RPMI7951 (cell line): ENCODE data around the gene FKBP14. TPM values are rescaled to one million over a fixed set of nuclear protein-coding genes. Genes with fewer than 3 reads are reported as not detected.

Source experiments
- DNase-seq: peaks from one replicate; pipeline ENCODE4 v3.0.0-alpha.2; 2012; ENCODE audit warnings: low read depth
- total RNA-seq: library from RNA; depleted of rRNA; stranded (reverse); fragments of >200 nt; shearing (Covaris generic); gene quantifications from 2 replicates; pipeline ENCODE4 v1.2.3, GENCODE V29; 2014

Gene FKBP14
- total RNA-seq, 1 experiment from 2014 or later, result 38.8 TPM

- DNase-seq, result no peak
Measured at GRCh38 chr7:30034501-30034900, 8.0 kb upstream of the FKBP14 start.

GRCh38 chr7:30032310-30033125, 6.0 kb upstream of the FKBP14 start:
- DNase-seq, result peak; percentile 69

GRCh38 chr7:30029696-30030095, 3.2 kb upstream of the FKBP14 start:
- DNase-seq, result peak; percentile 39

- DNase-seq, result peak; percentile 68
Measured at GRCh38 chr7:30028749-30029635, 2.5 kb upstream of the FKBP14 start.

GRCh38 chr7:30028216-30028748, 1.8 kb upstream of the FKBP14 start, which contains the start of gene PLEKHA8:
Gene PLEKHA8 (plus strand): TSS chr7:30028412. CDS start chr7:30028763, 351 bp downstream.
- peak; percentile 87 for DNase-seq

GRCh38 chr7:30027740-30028215, 1.3 kb upstream of the FKBP14 start:
- DNase-seq, result no peak

- DNase-seq, result peak; percentile 51
Measured at GRCh38 chr7:30027065-30027456, 559 bp upstream of the FKBP14 start.

GRCh38 chr7:30023524-30023923, 3.0 kb downstream of the FKBP14 start:
- no peak for DNase-seq

GRCh38 chr7:30022991-30023390, 3.5 kb downstream of the FKBP14 start:
- no peak for DNase-seq

GRCh38 chr7:30020535-30020934, 6.0 kb downstream of the FKBP14 start:
- DNase-seq, result no peak

- no peak for DNase-seq
Measured at GRCh38 chr7:30019960-30020359, 6.5 kb downstream of the FKBP14 start.

- DNase-seq, result no peak
Measured at GRCh38 chr7:30019387-30019786, 7.1 kb downstream of the FKBP14 start.

- DNase-seq, result no peak
Measured at GRCh38 chr7:30018451-30018850, 8.1 kb downstream of the FKBP14 start.

GRCh38 chr7:30012757-30013156, 13.7 kb downstream of the FKBP14 start:
- no peak for DNase-seq

GRCh38 chr7:30010021-30010420, 16.5 kb downstream of the FKBP14 start:
- no peak for DNase-seq

GRCh38 chr7:30005464-30005863, 21.0 kb downstream of the FKBP14 start:
- DNase-seq, result no peak

- no peak for DNase-seq
Measured at GRCh38 chr7:30003098-30003497, 23.4 kb downstream of the FKBP14 start.

GRCh38 chr7:30001998-30002397, 24.5 kb downstream of the FKBP14 start:
- no peak for DNase-seq

- DNase-seq, result no peak
Measured at GRCh38 chr7:29998489-29998888, 28.0 kb downstream of the FKBP14 start.

GRCh38 chr7:29996321-29996720, 30.2 kb downstream of the FKBP14 start:
- DNase-seq, result no peak

- no peak for DNase-seq
Measured at GRCh38 chr7:29995652-29996051, 30.9 kb downstream of the FKBP14 start.

- no peak for DNase-seq
Measured at GRCh38 chr7:29993140-29993539, 33.4 kb downstream of the FKBP14 start.
